Peyer's patch (tissue), 4 donors: Measurements from ENCODE around the gene CAPG. TPM values are rescaled to one million over a fixed set of nuclear protein-coding genes. Genes with fewer than 3 reads are reported as not detected.
"Not testable (repeated sequence)": the region's sequence is repeated elsewhere in the genome, so short reads cannot be mapped to it uniquely, and the experiment has no call there.

Source experiments
- DNase-seq, 3 donors: peaks; one replicate each; pipeline ENCODE4 v3.0.0-alpha.2; 2017 to 2019
- H3K27ac ChIP-seq, 4 donors: fragments of 200-600 bp; sonication (generic); one replicate each; pipeline ENCODE4 v1.5.1; 2016 to 2019
- H3K27me3 ChIP-seq, 2 donors: fragments of 200-600 bp; sonication (generic); one replicate each; pipeline ENCODE4 v1.5.1; 2019
- H3K36me3 ChIP-seq, 3 donors: fragments of 200-600 bp; sonication (generic); one replicate each; pipeline ENCODE4 v1.5.1; 2016 to 2019
- H3K4me1 ChIP-seq, 4 donors: fragments of 200-600 bp; sonication (generic); one replicate each; pipeline ENCODE4 v1.5.1; 2016 to 2019
- H3K4me3 ChIP-seq, 4 donors: fragments of 200-600 bp; sonication (generic); 1 replicate in 3 of 4; 2 replicates in 1 of 4; pipeline ENCODE4 v1.5.1; 2016 to 2019; ENCODE audit warnings: mild to moderate bottlenecking in 1 of 4
- H3K9me3 ChIP-seq, 4 donors: fragments of 200-600 bp; sonication (generic); one replicate each; pipeline ENCODE4 v1.5.1; 2016 to 2019; ENCODE audit warnings: mild to moderate bottlenecking in 1 of 4
- POLR2A ChIP-seq, 2 donors: fragments of 450-650 bp; IDR thresholded peaks; one replicate each; pipeline ENCODE4 v1.5.1; 2017; ENCODE audit warnings: antibody characterized with exemption in 2 of 2, mild to moderate bottlenecking in 2 of 2, moderate library complexity in 2 of 2
- total RNA-seq, 4 donors: library from RNA; depleted of rRNA; stranded (reverse); fragments of >200 nt; gene quantifications; one replicate each; pipeline ENCODE4 v1.1.0, GENCODE V29; 2016
- TF ChIP-seq, protein P1 (sequence below), 6 experiments: fragments of 450-650 bp in 4 of 6; fragments of 200-600 bp in 2 of 6; sonication (generic) in 1 of 6; IDR thresholded peaks; one replicate each; pipeline ENCODE4 v1.5.1; 2017 to 2019; ENCODE audit warnings: antibody characterized with exemption in 6 of 6, mild to moderate bottlenecking in 3 of 6, moderate library complexity in 1 of 6

CAPG gene
- total RNA-seq, 4 donors from 2014 or later: 22.4 to 61.9 (median 33.2) TPM

DNA sequence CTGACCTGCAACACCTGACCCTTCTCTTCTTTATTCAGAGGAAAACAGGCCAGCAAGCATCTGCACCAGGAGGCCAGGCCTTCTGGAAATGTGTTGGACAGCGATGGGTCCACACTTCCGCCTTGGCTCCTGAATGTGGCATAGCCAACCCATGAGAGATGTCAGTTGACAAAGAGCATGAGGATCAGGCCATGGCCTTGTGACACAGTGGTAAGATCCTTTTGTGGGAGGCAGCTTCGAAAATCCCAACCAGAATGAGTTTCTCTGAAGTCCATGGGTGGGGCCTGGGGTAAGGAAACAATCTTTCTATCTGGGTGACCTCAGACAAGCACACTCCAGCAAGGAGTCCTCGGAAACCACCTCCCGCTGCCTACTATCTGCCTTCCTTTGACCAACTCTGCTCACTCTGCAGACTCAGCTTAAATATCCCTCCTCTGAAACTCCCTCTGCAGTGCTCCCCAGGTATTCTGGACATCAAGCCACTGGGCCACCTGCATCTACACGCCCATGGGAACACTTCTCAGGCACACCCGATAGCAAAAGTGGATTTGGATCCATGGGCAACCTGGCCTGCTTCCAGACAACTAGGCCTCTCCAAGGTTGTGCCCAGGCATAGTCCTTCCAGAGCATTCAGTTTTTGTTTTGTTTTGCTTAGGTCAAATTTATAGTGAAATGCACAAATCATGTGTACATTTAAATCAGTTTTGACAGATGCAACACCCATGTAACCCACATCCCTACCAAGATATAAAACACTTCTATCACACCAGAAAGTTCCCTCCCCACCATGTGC lies 4.8 kb upstream of the CAPG start:
- no peak overlapping the region for H3K4me3 ChIP-seq
- H3K27me3 ChIP-seq: no peaks in the 10 kb centered on the region
- no peak overlapping the region for H3K27ac ChIP-seq
- TF ChIP-seq, protein P1, sequence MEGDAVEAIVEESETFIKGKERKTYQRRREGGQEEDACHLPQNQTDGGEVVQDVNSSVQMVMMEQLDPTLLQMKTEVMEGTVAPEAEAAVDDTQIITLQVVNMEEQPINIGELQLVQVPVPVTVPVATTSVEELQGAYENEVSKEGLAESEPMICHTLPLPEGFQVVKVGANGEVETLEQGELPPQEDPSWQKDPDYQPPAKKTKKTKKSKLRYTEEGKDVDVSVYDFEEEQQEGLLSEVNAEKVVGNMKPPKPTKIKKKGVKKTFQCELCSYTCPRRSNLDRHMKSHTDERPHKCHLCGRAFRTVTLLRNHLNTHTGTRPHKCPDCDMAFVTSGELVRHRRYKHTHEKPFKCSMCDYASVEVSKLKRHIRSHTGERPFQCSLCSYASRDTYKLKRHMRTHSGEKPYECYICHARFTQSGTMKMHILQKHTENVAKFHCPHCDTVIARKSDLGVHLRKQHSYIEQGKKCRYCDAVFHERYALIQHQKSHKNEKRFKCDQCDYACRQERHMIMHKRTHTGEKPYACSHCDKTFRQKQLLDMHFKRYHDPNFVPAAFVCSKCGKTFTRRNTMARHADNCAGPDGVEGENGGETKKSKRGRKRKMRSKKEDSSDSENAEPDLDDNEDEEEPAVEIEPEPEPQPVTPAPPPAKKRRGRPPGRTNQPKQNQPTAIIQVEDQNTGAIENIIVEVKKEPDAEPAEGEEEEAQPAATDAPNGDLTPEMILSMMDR (IDR thresholded peaks at IDR 0.05): no peak
- H3K36me3 ChIP-seq: no peaks in the 10 kb centered on the region
- DNase-seq: no peak
- peaks cover 0 to 34% (median 10%) of the 10 kb centered on the region in 4 donors for H3K4me1 ChIP-seq
- H3K9me3 ChIP-seq: no peaks in the 10 kb centered on the region

DNA sequence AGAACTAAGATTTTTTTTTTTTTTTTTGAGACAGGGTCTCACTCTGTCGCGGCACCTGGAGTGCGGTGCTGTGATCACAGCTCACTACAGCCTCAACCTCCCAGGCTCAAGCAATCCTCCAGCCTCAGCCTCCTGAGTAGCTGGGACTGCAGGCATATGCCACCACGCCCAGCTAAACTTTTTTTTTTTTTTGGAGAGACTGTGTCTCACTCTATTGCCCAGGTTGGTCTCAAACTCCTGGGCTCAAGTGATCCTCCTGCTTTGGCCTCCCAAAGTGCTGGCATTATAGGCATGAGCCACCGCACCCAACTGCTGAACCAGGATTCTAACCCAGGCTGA lies 4.2 kb upstream of the CAPG start:
- Histone ChIP-seq H3K4me1 (peaks cover 0 to 34% (median 9%) of the 10 kb centered on the region in 4 donors), H3K27ac (peak overlapping the region in 1 of 4 donors; percentile 32)
- H3K36me3 ChIP-seq, H3K27me3 ChIP-seq, H3K9me3 ChIP-seq, DNase-seq, H3K4me3 ChIP-seq: not testable (repeated sequence)

DNA sequence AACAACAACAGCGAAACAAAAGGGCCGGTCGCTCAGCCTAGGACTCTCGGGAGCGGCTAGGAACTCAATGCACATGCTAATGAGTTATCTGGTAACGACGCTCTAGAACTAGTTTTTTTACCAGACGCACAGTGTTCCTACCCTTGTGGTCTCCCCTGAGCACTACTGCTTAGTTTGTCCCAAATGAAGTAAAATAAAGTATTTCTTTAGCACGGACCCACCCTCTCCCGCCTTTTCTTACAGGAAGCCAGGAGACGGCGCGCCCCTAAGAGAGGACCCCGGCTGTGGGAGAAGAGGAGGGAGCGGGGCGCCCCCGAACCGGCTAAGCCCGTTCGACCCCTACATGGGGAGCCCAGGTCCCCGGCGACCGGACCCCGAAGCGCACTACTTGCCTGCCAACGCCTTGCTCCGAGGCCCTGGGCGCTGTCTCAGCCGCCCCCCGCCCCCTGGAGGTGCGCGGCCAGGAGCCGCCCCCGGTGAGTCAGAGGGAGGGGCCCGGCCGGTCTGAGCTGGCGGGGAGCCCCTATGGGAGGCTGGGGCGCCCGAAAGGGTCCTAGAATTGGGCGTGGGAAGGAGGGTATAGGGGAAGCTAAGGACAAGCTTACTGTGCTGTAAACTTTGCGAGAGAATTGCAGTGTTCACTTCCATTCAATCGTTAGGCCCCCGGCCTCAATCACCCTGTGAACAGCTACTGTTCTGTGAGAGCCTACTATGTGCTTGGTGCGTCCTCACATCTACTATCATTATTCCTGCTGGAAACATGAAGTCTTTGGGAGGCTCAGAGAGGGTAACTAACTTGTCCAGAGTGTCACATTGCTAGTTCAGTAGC lies 3.6 kb upstream of the CAPG start:
- TF ChIP-seq, protein P1 (IDR thresholded peaks at IDR 0.05): peak in 3 of 6 experiments; percentile 2 to 11 (median 8)
- TF ChIP-seq POLR2A (IDR thresholded peaks at IDR 0.05): peak in 1 of 2 donors; percentile 27
- H3K36me3 ChIP-seq: no peaks in the 10 kb centered on the region
- peak overlapping the region; percentile 32 to 66 (median 62) for H3K27ac ChIP-seq
- peak overlapping the region; percentile 34 to 56 (median 48) for H3K4me3 ChIP-seq
- peaks cover 0 to 34% (median 10%) of the 10 kb centered on the region in 4 donors for H3K4me1 ChIP-seq
- peak; percentile 45 to 74 (median 73) for DNase-seq
- H3K9me3 ChIP-seq: no peaks in the 10 kb centered on the region
- H3K27me3 ChIP-seq: no peaks in the 10 kb centered on the region

DNA sequence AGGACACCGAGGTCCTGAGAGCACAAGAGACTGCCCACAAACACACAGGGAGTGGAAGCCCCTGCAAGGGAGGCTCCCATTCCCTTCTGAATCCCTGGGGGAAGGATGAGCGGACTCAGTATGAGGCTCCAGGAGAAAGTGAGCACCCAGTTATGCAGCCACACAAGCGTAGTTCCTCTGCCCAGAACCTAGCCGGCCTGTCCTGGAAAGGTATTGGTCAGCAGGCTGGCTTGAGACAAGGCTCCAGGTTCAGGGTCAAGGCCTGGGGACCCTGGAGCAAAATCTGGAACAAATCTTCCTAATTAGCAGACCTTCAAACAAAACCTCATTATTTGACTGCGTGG lies 1.2 kb upstream of the CAPG start:
- TF ChIP-seq POLR2A (IDR thresholded peaks at IDR 0.05): no peak
- TF ChIP-seq, protein P1 (IDR thresholded peaks at IDR 0.05): no peak
- Histone ChIP-seq H3K4me3 (no peak overlapping the region), H3K27me3 (no peaks in the 10 kb centered on the region), H3K36me3 (no peaks in the 10 kb centered on the region), H3K27ac (peak overlapping the region in 1 of 4 donors; percentile 37), H3K9me3 (no peaks in the 10 kb centered on the region), H3K4me1 (peaks cover 0 to 35% (median 12%) of the 10 kb centered on the region in 4 donors)
- no peak for DNase-seq

DNA sequence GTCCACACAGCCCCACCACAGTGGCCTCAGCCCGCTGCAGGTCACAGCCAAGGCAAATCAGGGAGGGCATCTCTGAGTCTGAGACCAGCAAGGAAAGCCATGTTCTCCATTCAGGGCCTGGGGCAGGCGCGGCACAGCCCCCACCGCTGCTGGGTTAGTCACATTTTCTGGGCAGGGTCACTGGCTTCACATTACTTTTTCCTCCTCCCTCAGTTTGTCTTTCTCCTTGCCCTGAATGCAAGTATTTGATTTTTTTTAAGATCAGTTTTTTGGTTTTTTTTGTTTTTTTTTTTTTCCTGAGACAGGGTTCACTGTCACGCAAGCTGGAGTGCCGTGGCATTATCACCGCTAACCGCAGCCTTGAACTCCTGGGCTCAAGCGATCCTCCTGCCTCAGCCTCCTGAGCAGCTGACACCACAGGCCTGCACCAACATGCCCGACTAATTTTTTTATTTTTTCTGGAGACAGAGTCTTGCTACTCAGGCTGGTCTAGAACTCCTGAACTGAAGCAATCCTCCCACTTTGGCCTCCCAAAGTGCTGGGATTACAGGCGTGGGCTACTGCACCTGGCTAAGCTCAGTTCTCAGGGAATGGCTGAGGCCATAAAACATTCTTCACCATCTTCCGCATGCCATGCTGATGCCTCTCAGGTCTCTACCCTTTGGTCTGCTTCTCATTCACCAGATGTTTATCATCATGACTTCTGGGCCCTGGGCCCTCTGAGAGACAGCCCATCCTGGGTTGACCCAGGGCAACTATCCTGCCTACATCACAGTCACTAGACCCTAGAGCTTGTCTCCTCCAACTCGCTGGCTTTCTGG lies 628 bp upstream of the CAPG start:
- no peak for TF ChIP-seq POLR2A (IDR thresholded peaks at IDR 0.05)
- TF ChIP-seq, protein P1 (IDR thresholded peaks at IDR 0.05): no peak
- no peak for DNase-seq
- H3K4me1 ChIP-seq: peaks cover 0 to 35% (median 15%) of the 10 kb centered on the region in 4 donors

More for the DNA sequence above, 628 bp upstream of the CAPG start:
- Histone ChIP-seq H3K27me3 (no peaks in the 10 kb centered on the region), H3K4me3 (peak overlapping the region in 2 of 4 donors; percentile 44 to 52), H3K27ac (peak overlapping the region; percentile 72 to 87 (median 82)), H3K36me3 (no peaks in the 10 kb centered on the region), H3K9me3 (no peaks in the 10 kb centered on the region)
